ENCODE results near the gene MINDY2.
A peak's percentile ranks its signal among the peaks of the same experiment; 100 is the strongest.

The MINDY2 gene

GRCh38 chr15:58770857-58771620 lies at the start of gene MINDY2:
MINDY2 (plus strand) TSS chr15:58771302; CDS start chr15:58771396, 94 bp downstream.
- Histone ChIP-seq H3K4me1 (ENCODE audit: insufficient read depth, low read length) (peaks cover 34% of the 10 kb centered on the region), H3K27ac (ENCODE audit: low read depth, low read length) (peak within 1 kb of the TSS; percentile 84), H3K4me3 (ENCODE audit: low read depth in 1 of 2, low read length in 2 of 2) (peak within 1 kb of the TSS; percentile 39 to 74), H3K27me3 (ENCODE audit: control insufficient read depth in 1 of 2, insufficient read depth in 2 of 2, low read length in 2 of 2) (no peaks in the 10 kb centered on the region), H3K9me3 (ENCODE audit: low read length) (no peaks in the 10 kb centered on the region), H3K9ac (ENCODE audit: low read length) (peak within 1 kb of the TSS; percentile 74), H3K36me3 (ENCODE audit: insufficient read depth, low read length) (no peaks in the 10 kb centered on the region)

GRCh38 chr15:58724466-58724865 lies 46.6 kb upstream of the MINDY2 start:
- H3K9me3 ChIP-seq (ENCODE audit: low read length) = no peaks in the 10 kb centered on the region
- no peak overlapping the region for H3K9ac ChIP-seq (ENCODE audit: low read length)
- H3K27me3 ChIP-seq (ENCODE audit: control insufficient read depth in 1 of 2, insufficient read depth in 2 of 2, low read length in 2 of 2) = no peaks in the 10 kb centered on the region
- no peak overlapping the region for H3K4me3 ChIP-seq (ENCODE audit: low read depth in 1 of 2, low read length in 2 of 2)
- no peaks in the 10 kb centered on the region for H3K36me3 ChIP-seq (ENCODE audit: insufficient read depth, low read length)
- H3K27ac ChIP-seq (ENCODE audit: low read depth, low read length) = no peak overlapping the region
- peaks cover 7% of the 10 kb centered on the region for H3K4me1 ChIP-seq (ENCODE audit: insufficient read depth, low read length)

- H3K27me3 ChIP-seq (ENCODE audit: control insufficient read depth in 1 of 2, insufficient read depth in 2 of 2, low read length in 2 of 2) = no peaks in the 10 kb centered on the region
- no peaks in the 10 kb centered on the region for H3K9me3 ChIP-seq (ENCODE audit: low read length)
- no peak overlapping the region for H3K9ac ChIP-seq (ENCODE audit: low read length)
- no peak overlapping the region for H3K4me3 ChIP-seq (ENCODE audit: low read depth in 1 of 2, low read length in 2 of 2)
- H3K36me3 ChIP-seq (ENCODE audit: insufficient read depth, low read length) = no peaks in the 10 kb centered on the region
- peaks cover 19% of the 10 kb centered on the region for H3K4me1 ChIP-seq (ENCODE audit: insufficient read depth, low read length)
- H3K27ac ChIP-seq (ENCODE audit: low read depth, low read length) = no peak overlapping the region
Observed at GRCh38 chr15:58726867-58727266, 44.2 kb upstream of the MINDY2 start.

GRCh38 chr15:58731756-58732535 lies 39.2 kb upstream of the MINDY2 start:
- Histone ChIP-seq H3K27ac (ENCODE audit: low read depth, low read length) (no peak overlapping the region), H3K9me3 (ENCODE audit: low read length) (no peaks in the 10 kb centered on the region), H3K4me3 (ENCODE audit: low read depth in 1 of 2, low read length in 2 of 2) (no peak overlapping the region), H3K36me3 (ENCODE audit: insufficient read depth, low read length) (no peaks in the 10 kb centered on the region), H3K9ac (ENCODE audit: low read length) (no peak overlapping the region), H3K27me3 (ENCODE audit: control insufficient read depth in 1 of 2, insufficient read depth in 2 of 2, low read length in 2 of 2) (no peaks in the 10 kb centered on the region), H3K4me1 (ENCODE audit: insufficient read depth, low read length) (peaks cover 12% of the 10 kb centered on the region)

GRCh38 chr15:58732625-58733363 lies 38.3 kb upstream of the MINDY2 start:
- Histone ChIP-seq H3K4me3 (ENCODE audit: low read depth in 1 of 2, low read length in 2 of 2) (no peak overlapping the region), H3K4me1 (ENCODE audit: insufficient read depth, low read length) (peaks cover 18% of the 10 kb centered on the region), H3K36me3 (ENCODE audit: insufficient read depth, low read length) (no peaks in the 10 kb centered on the region), H3K27ac (ENCODE audit: low read depth, low read length) (no peak overlapping the region), H3K9me3 (ENCODE audit: low read length) (no peaks in the 10 kb centered on the region), H3K27me3 (ENCODE audit: control insufficient read depth in 1 of 2, insufficient read depth in 2 of 2, low read length in 2 of 2) (no peaks in the 10 kb centered on the region), H3K9ac (ENCODE audit: low read length) (no peak overlapping the region)

GRCh38 chr15:58734859-58735258 lies 36.2 kb upstream of the MINDY2 start:
- Histone ChIP-seq H3K27me3 (ENCODE audit: control insufficient read depth in 1 of 2, insufficient read depth in 2 of 2, low read length in 2 of 2) (no peaks in the 10 kb centered on the region), H3K9ac (ENCODE audit: low read length) (no peak overlapping the region), H3K9me3 (ENCODE audit: low read length) (no peaks in the 10 kb centered on the region), H3K4me3 (ENCODE audit: low read depth in 1 of 2, low read length in 2 of 2) (no peak overlapping the region), H3K27ac (ENCODE audit: low read depth, low read length) (no peak overlapping the region), H3K4me1 (ENCODE audit: insufficient read depth, low read length) (peaks cover 20% of the 10 kb centered on the region), H3K36me3 (ENCODE audit: insufficient read depth, low read length) (no peaks in the 10 kb centered on the region)

- Histone ChIP-seq H3K9me3 (ENCODE audit: low read length) (no peaks in the 10 kb centered on the region), H3K27ac (ENCODE audit: low read depth, low read length) (no peak overlapping the region), H3K9ac (ENCODE audit: low read length) (no peak overlapping the region), H3K4me1 (ENCODE audit: insufficient read depth, low read length) (peaks cover 12% of the 10 kb centered on the region), H3K4me3 (ENCODE audit: low read depth in 1 of 2, low read length in 2 of 2) (no peak overlapping the region), H3K36me3 (ENCODE audit: insufficient read depth, low read length) (no peaks in the 10 kb centered on the region), H3K27me3 (ENCODE audit: control insufficient read depth in 1 of 2, insufficient read depth in 2 of 2, low read length in 2 of 2) (no peaks in the 10 kb centered on the region)
Observed at GRCh38 chr15:58736018-58736643, 35.0 kb upstream of the MINDY2 start.

- H3K4me3 ChIP-seq (ENCODE audit: low read depth in 1 of 2, low read length in 2 of 2) = no peak overlapping the region
- no peaks in the 10 kb centered on the region for H3K27me3 ChIP-seq (ENCODE audit: control insufficient read depth in 1 of 2, insufficient read depth in 2 of 2, low read length in 2 of 2)
- H3K27ac ChIP-seq (ENCODE audit: low read depth, low read length) = no peak overlapping the region
- no peak overlapping the region for H3K9ac ChIP-seq (ENCODE audit: low read length)
- no peaks in the 10 kb centered on the region for H3K36me3 ChIP-seq (ENCODE audit: insufficient read depth, low read length)
- H3K9me3 ChIP-seq (ENCODE audit: low read length) = no peaks in the 10 kb centered on the region
- peaks cover 8% of the 10 kb centered on the region for H3K4me1 ChIP-seq (ENCODE audit: insufficient read depth, low read length)
Observed at GRCh38 chr15:58737298-58737697, 33.8 kb upstream of the MINDY2 start.

- no peak overlapping the region for H3K4me3 ChIP-seq (ENCODE audit: low read depth in 1 of 2, low read length in 2 of 2)
- H3K9me3 ChIP-seq (ENCODE audit: low read length) = no peaks in the 10 kb centered on the region
- H3K4me1 ChIP-seq (ENCODE audit: insufficient read depth, low read length) = peaks cover 8% of the 10 kb centered on the region
- H3K27ac ChIP-seq (ENCODE audit: low read depth, low read length) = no peak overlapping the region
- H3K27me3 ChIP-seq (ENCODE audit: control insufficient read depth in 1 of 2, insufficient read depth in 2 of 2, low read length in 2 of 2) = no peaks in the 10 kb centered on the region
- no peaks in the 10 kb centered on the region for H3K36me3 ChIP-seq (ENCODE audit: insufficient read depth, low read length)
- H3K9ac ChIP-seq (ENCODE audit: low read length) = no peak overlapping the region
Observed at GRCh38 chr15:58738046-58738707, 32.9 kb upstream of the MINDY2 start.

GRCh38 chr15:58740436-58740835 lies 30.7 kb upstream of the MINDY2 start:
- no peak overlapping the region for H3K9ac ChIP-seq (ENCODE audit: low read length)
- no peaks in the 10 kb centered on the region for H3K9me3 ChIP-seq (ENCODE audit: low read length)
- H3K36me3 ChIP-seq (ENCODE audit: insufficient read depth, low read length) = no peaks in the 10 kb centered on the region
- H3K27ac ChIP-seq (ENCODE audit: low read depth, low read length) = no peak overlapping the region
- H3K4me3 ChIP-seq (ENCODE audit: low read depth in 1 of 2, low read length in 2 of 2) = no peak overlapping the region
- H3K4me1 ChIP-seq (ENCODE audit: insufficient read depth, low read length) = peaks cover 8% of the 10 kb centered on the region
- H3K27me3 ChIP-seq (ENCODE audit: control insufficient read depth in 1 of 2, insufficient read depth in 2 of 2, low read length in 2 of 2) = no peaks in the 10 kb centered on the region

All from muscle layer of colon (tissue), 2 donors.